ENCODE measurements around the gene POLR2B. TPM values are rescaled to one million over a fixed set of nuclear protein-coding genes. Genes with fewer than 3 reads are reported as not detected.

The POLR2B gene
- total RNA-seq, 1 donor from 2014 or later: 107 TPM

GRCh38 chr4:57075367-57075766 is 96.7 kb downstream of the POLR2B start:
- H3K4me3 Mint-ChIP-seq (ENCODE audit: low read depth): no peak overlapping the region
- H3K27ac Mint-ChIP-seq: no peak overlapping the region
- H3K36me3 Mint-ChIP-seq (ENCODE audit: insufficient read depth): no peaks in the 10 kb centered on the region
- H3K27me3 Mint-ChIP-seq: no peaks in the 10 kb centered on the region
- no peaks in the 10 kb centered on the region for H3K9me3 Mint-ChIP-seq (ENCODE audit: low read depth)
- peaks cover 30% of the 10 kb centered on the region for H3K4me1 Mint-ChIP-seq (ENCODE audit: low read depth)
- no peak for DNase-seq (ENCODE audit: low spot score, unreplicated experiment)
- no peak for TF ChIP-seq CTCF (IDR thresholded peaks at IDR 0.05; ENCODE audit: unreplicated experiment)

GRCh38 chr4:57076646-57077045 is 98.0 kb downstream of the POLR2B start:
- Mint-ChIP-seq H3K36me3 (ENCODE audit: insufficient read depth) (no peaks in the 10 kb centered on the region), H3K4me3 (ENCODE audit: low read depth) (no peak overlapping the region), H3K4me1 (ENCODE audit: low read depth) (peaks cover 40% of the 10 kb centered on the region), H3K9me3 (ENCODE audit: low read depth) (no peaks in the 10 kb centered on the region), H3K27me3 (no peaks in the 10 kb centered on the region), H3K27ac (no peak overlapping the region)
- TF ChIP-seq CTCF (IDR thresholded peaks at IDR 0.05; ENCODE audit: unreplicated experiment): no peak
- DNase-seq (ENCODE audit: low spot score, unreplicated experiment): no peak

- H3K27ac Mint-ChIP-seq: peak overlapping the region; percentile 94
- DNase-seq (ENCODE audit: low spot score, unreplicated experiment): no peak
- H3K4me1 Mint-ChIP-seq (ENCODE audit: low read depth): peaks cover 43% of the 10 kb centered on the region
- no peak for TF ChIP-seq CTCF (IDR thresholded peaks at IDR 0.05; ENCODE audit: unreplicated experiment)
- H3K36me3 Mint-ChIP-seq (ENCODE audit: insufficient read depth): no peaks in the 10 kb centered on the region
- no peaks in the 10 kb centered on the region for H3K9me3 Mint-ChIP-seq (ENCODE audit: low read depth)
- no peaks in the 10 kb centered on the region for H3K27me3 Mint-ChIP-seq
- H3K4me3 Mint-ChIP-seq (ENCODE audit: low read depth): peak overlapping the region; percentile 68
Observed at GRCh38 chr4:57077550-57078343, 99.1 kb downstream of the POLR2B start.

- no peaks in the 10 kb centered on the region for H3K27me3 Mint-ChIP-seq
- H3K4me3 Mint-ChIP-seq (ENCODE audit: low read depth): peak overlapping the region; percentile 68
- H3K27ac Mint-ChIP-seq: peak overlapping the region; percentile 94
- peaks cover 43% of the 10 kb centered on the region for H3K4me1 Mint-ChIP-seq (ENCODE audit: low read depth)
- no peaks in the 10 kb centered on the region for H3K36me3 Mint-ChIP-seq (ENCODE audit: insufficient read depth)
- DNase-seq (ENCODE audit: low spot score, unreplicated experiment): no peak
- no peak for TF ChIP-seq CTCF (IDR thresholded peaks at IDR 0.05; ENCODE audit: unreplicated experiment)
- H3K9me3 Mint-ChIP-seq (ENCODE audit: low read depth): no peaks in the 10 kb centered on the region
Observed at GRCh38 chr4:57078685-57079521, 100.2 kb downstream of the POLR2B start.

Other genes starting within 250 kb of the POLR2B start
- gene SPINK2, start 157.2 kb upstream of the POLR2B start, total RNA-seq: not detected in 2 replicates
- gene REST, start 71.0 kb upstream of the POLR2B start, total RNA-seq: 92.0 and 95.7 TPM in 2 replicates
- gene NOA1, start 1.3 kb upstream of the POLR2B start, total RNA-seq: 16.7 and 17.4 TPM in 2 replicates
- gene IGFBP7, start 131.5 kb downstream of the POLR2B start, total RNA-seq: 8.4 and 12.3 TPM in 2 replicates